Measurements from ENCODE around the gene IER2. TPM values are rescaled to one million over a fixed set of nuclear protein-coding genes. Genes with fewer than 3 reads are reported as not detected.

The IER2 gene, protein sequence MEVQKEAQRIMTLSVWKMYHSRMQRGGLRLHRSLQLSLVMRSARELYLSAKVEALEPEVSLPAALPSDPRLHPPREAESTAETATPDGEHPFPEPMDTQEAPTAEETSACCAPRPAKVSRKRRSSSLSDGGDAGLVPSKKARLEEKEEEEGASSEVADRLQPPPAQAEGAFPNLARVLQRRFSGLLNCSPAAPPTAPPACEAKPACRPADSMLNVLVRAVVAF
- 18.8 and 23.0 TPM in 2 replicates for total RNA-seq

DNA sequence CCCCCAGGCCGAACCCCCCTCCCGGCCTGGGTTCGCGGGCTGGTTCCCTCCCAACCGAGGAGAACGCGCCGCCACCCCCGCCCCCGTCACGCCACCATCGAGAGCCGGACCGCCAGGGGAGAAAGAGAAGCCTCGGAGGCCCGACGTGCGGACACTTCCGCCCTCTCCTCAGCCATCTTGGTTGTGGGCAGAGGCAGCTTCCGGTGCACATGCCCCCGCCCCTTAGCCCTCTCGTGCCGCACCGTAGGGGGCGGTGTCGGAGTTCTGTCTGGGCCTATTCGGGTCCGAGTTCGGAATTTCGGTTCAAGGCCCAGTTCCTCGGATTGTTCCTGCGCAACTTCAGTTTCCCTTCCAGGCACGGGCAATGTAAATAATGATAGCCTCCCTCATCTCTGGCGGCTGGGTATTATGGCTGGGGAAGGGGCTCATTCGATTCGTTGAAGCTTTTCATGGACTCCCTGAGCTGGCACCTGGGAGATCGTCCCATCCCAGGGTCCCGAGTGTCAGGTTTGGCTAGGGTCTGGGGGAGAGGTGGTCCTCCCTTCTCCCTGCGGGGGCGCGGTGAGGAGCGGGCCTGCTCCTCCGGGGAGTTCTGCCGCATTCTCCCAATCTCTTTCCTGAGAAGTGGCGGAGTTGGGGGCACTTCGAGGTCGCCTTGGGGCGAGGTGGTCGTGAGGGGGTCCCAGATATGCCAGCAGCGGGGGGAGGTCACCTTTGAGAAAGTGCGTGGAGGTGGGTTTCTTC lies at the start of gene IER2, which contains the start of gene STX10:
IER2 (plus strand) TSS at position 225 of the 744 bp plus-strand sequence. CDS start 2,776 bp downstream, outside the sequence.
STX10 (minus strand) TSS at position 189 of the 744 bp plus-strand sequence. CDS start 202 bp downstream, outside the sequence.

DNA sequence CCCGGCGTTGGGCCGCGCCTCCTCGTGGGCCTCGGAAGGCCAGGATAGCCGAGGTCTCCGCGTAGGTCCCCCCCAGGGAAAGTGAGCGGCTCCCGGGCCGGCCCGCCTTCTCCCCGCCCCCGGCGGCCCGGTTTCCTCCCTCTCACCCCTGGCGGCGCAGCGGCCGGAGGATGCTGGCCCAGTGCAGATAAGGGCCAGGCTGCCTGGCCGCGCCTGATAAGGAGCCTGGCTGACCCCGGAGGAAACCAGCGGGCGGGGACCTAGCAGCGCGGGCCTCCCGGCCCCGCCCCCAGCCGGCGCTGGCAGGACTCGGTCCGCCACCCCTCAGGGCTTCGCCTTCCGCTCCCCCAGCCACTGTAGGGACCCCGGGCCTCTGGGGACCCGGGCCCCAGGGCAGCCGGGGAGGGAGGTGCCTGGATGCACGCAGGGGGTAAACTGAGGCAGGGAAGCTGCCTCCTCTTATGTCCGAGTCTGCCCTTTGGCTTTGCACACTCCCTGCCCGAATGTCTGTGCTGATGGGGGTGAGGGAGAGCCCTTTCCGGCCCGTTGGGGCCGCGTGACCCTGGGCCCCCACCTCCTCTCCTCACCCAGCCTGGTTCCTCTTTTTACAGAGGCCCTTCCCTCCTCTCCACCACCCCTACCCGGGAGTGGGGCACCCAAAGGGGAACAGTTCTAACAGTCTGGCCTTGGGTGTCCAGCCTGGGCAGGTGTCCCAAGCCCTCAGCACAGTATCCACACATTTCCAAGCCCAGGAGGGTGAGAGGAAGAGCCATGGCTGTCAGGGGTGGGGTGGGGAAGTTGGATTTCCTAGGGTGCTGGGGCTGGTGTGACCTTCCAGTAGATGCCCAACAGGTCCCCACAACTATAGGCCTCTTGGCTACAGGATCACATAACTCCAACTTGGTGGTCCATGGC lies 47.3 kb upstream of the IER2 start, which contains the start of gene LYL1:
LYL1 (minus strand) TSS at position 193 of the 915 bp plus-strand sequence. CDS start 1,687 bp downstream, outside the sequence.

DNA sequence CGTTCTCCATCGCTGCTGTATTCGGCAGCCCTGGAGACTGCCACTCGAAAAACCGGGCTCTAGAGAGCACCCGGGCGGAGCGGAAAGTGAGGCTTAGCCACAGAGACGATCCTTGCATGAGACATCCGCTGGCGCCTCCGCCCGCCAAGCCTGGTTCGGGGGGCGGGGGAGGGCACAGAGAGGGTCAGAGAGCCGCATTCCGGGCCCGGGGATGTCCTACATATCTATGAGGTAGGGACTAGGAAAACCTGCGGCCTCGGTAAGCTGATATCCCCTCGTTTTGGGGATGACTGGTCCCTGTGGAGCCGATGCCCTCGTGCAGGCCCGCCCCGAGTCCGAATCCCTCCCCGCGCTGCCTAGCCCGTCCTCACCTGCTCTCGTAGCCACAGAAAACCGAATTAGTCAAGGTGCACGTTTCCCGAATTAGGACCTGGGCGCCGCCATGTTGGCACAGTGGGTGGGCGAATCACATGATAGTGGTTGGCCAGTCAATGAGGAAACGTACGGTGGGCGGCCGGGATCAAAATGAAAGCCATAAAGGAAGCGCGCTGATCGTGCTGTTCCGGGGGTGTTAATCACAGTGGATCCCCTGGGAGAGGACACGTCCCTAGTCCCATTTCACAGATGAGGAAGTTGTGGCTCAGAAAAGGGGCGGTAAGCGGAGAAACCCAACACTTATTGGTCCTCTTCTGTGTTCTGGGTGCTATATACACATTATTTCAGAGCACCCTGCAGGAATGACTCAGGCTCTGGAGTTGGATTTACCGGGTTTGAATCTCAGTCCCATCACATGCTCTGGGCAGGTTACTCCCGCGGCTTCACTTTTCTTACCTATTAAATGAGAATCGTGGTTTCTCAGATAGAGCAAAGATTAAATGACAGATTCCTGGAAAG lies 33.7 kb upstream of the IER2 start, which contains the start of gene TRMT1:
TRMT1 (minus strand) TSS at position 459 of the 894 bp plus-strand sequence; CDS start at position 118, 341 bp downstream.

GRCh38 chr19:13117772-13118423 lies 32.3 kb upstream of the IER2 start, which contains the start of gene NACC1:
Gene NACC1 (plus strand): TSS chr19:13118264. CDS start chr19:13135208, 16,944 bp downstream.

Other genes with a start within 250 kb of the IER2 start
- gene SYCE2, start 231.1 kb upstream of the IER2 start, total RNA-seq = not detected in 2 replicates
- gene FARSA, start 216.7 kb upstream of the IER2 start, total RNA-seq = 77.2 and 78.3 TPM in 2 replicates
- gene CALR, start 211.8 kb upstream of the IER2 start, total RNA-seq = 522 and 1,123 TPM in 2 replicates
- 71.6 and 126 TPM in 2 replicates for gene RAD23A, start 204.5 kb upstream of the IER2 start, total RNA-seq
- 16.8 and 22.9 TPM in 2 replicates for gene GADD45GIP1, start 193.2 kb upstream of the IER2 start, total RNA-seq
- gene DAND5, start 180.8 kb upstream of the IER2 start, total RNA-seq = 0.24 TPM in 1 of 2 replicates, not detected in the other
- 8.7 and 16.6 TPM in 2 replicates for gene NFIX, start 154.9 kb upstream of the IER2 start, total RNA-seq
- gene LYL1, start 47.6 kb upstream of the IER2 start, total RNA-seq = 0.72 and 4.3 TPM in 2 replicates
- 76.9 and 79.5 TPM in 2 replicates for gene TRMT1, start 33.7 kb upstream of the IER2 start, total RNA-seq
- gene NACC1, start 32.1 kb upstream of the IER2 start, total RNA-seq = 37.1 and 43.1 TPM in 2 replicates
- 68.7 and 69.7 TPM in 2 replicates for gene STX10, start within 50 bp of the IER2 start, total RNA-seq

Measured in tracheal epithelial cell (primary cell).